CD4-positive, alpha-beta T cell (primary cell): ENCODE results near the gene GALE. TPM values are rescaled to one million over a fixed set of nuclear protein-coding genes. Genes with fewer than 3 reads are reported as not detected.

Experiments
- ATAC-seq: fragments of 200-7000 bp; cut with Tn5 transposase; one replicate; pipeline ENCODE4 v1.10.0; 2022; ENCODE audit warnings: mild to moderate bottlenecking; ENCODE audit not compliant: poor library complexity
- CTCF ChIA-PET: fragments of 350-600 bp; sonication (Branson Sonifier 250); formaldehyde crosslinking; loops from one replicate; lab custom pipeline; 2021; ENCODE audit warnings: antibody characterized with exemption, inconsistent platforms; lab: Charles Lee
- POLR2A ChIA-PET: fragments of 350-600 bp; sonication (Branson Sonifier 250); formaldehyde crosslinking; loops from one replicate; lab custom pipeline; 2021; ENCODE audit warnings: antibody characterized with exemption, inconsistent platforms; lab: Charles Lee
- DNase-seq, 14 experiments: peaks; one replicate each; pipeline ENCODE4 v3.0.0-alpha.2; 2013 to 2020; ENCODE audit warnings: mixed read lengths in 2 of 14
- H3K27ac ChIP-seq, 2 donors: one replicate each; pipeline versions ENCODE4 v1.5.1 to v1.7.0; 2013; ENCODE audit warnings: low read length in 2 of 2, low read depth in 1 of 2, mild to moderate bottlenecking in 1 of 2
- H3K27me3 ChIP-seq, 2 experiments: 1 replicate in 1 of 2; 2 replicates in 1 of 2; pipeline versions ENCODE4 v1.6.1 to v1.7.0; 2013; ENCODE audit warnings: low read length in 2 of 2, control low read depth in 1 of 2, mild to moderate bottlenecking in 1 of 2, moderate library complexity in 1 of 2; ENCODE audit not compliant: insufficient read depth in 2 of 2, control insufficient read depth in 1 of 2
- H3K36me3 ChIP-seq: one replicate; pipeline ENCODE4 v1.6.1; 2013; ENCODE audit warnings: low read length, control low read depth; ENCODE audit not compliant: insufficient read depth
- H3K4me1 ChIP-seq: one replicate; pipeline ENCODE4 v1.6.1; 2013; ENCODE audit warnings: low read length, control low read depth; ENCODE audit not compliant: insufficient read depth
- H3K4me3 ChIP-seq: one replicate; pipeline ENCODE4 v1.5.1; 2013; ENCODE audit warnings: mild to moderate bottlenecking, low read length, moderate library complexity
- H3K9me3 ChIP-seq, 2 experiments: 1 replicate in 1 of 2; 2 replicates in 1 of 2; pipeline versions ENCODE4 v1.6.1 to v1.7.0; 2013; ENCODE audit warnings: low read length in 2 of 2, mild to moderate bottlenecking in 2 of 2, control low read depth in 1 of 2, moderate library complexity in 1 of 2; ENCODE audit not compliant: control insufficient read depth in 1 of 2, insufficient read depth in 1 of 2
- H3K27ac Mint-ChIP-seq: one replicate; pipeline ENCODE4 v1.8.0; 2020; ENCODE audit warnings: mixed read lengths
- H3K27me3 Mint-ChIP-seq: one replicate; pipeline ENCODE4 v1.8.0; 2021; ENCODE audit warnings: mixed read lengths
- H3K36me3 Mint-ChIP-seq: one replicate; pipeline ENCODE4 v1.8.0; 2021; ENCODE audit warnings: low read depth, mixed read lengths
- H3K4me1 Mint-ChIP-seq: one replicate; pipeline ENCODE4 v1.8.0; 2021; ENCODE audit warnings: low read depth, mixed read lengths
- H3K4me3 Mint-ChIP-seq: one replicate; pipeline ENCODE4 v1.8.0; 2020; ENCODE audit warnings: mild to moderate bottlenecking, mixed read lengths
- H3K9me3 Mint-ChIP-seq: one replicate; pipeline ENCODE4 v1.8.0; 2020; ENCODE audit warnings: mixed read lengths
- intact Hi-C, 2 experiments: fragments of 100-400 bp; cut with DNase I in 1 of 2; cut with micrococcal nuclease in 1 of 2; formaldehyde crosslinking; loops; one replicate each; pipeline versions ENCODE4 v1.15.1 to v1.9.0; 2023 to 2025; cut with DNase I, micrococcal nuclease
- total RNA-seq, 174 experiments: library from RNA in 2 of 174; stranded (reverse) in 2 of 174; gene quantifications; one replicate each; pipeline ENCODE4 v1.2.3 and lab custom pipeline; 2021 to 2026
- TF ChIP-seq, protein P1 (sequence below): fragments of 200-600 bp; IDR thresholded peaks from one replicate; pipeline ENCODE4 v1.8.0; 2022; ENCODE audit warnings: antibody characterized with exemption, mild to moderate bottlenecking

The GALE gene
- total RNA-seq, 2 experiments from 2014 or later, result 5.4 to 6.9 TPM

DNA sequence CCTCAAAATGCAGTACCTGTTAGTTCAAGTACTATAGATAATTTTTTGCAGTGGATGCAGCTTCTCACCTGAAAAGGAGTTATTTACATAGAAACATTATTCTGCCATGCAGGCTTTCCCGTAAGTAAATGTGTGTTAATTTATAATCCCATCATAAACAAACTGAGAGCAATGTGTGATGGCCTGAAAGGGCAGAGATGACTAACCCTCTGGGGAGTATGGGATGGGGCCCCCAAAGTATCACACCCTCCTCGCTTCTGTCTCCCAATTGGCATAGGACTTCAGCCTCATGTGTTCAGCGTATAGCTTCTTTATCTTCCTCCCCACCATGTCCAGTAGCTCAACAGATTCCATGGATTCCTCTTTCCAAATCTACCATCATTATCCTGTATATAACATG, 17.1 kb upstream of the GALE start:
- no peaks in the 10 kb centered on the region for H3K4me1 Mint-ChIP-seq
- no peak overlapping the region for H3K27ac ChIP-seq
- no peak for ATAC-seq
- H3K4me3 ChIP-seq, result no peak overlapping the region
- no peaks in the 10 kb centered on the region for H3K9me3 Mint-ChIP-seq
- intact Hi-C loops, result no loop called here
- H3K36me3 Mint-ChIP-seq, result peaks cover 53% of the 10 kb centered on the region
- H3K4me1 ChIP-seq, result no peaks in the 10 kb centered on the region
- H3K36me3 ChIP-seq, result peaks cover 48% of the 10 kb centered on the region
- no peaks in the 10 kb centered on the region for H3K9me3 ChIP-seq
- DNase-seq, result no peak
- no peak overlapping the region for H3K4me3 Mint-ChIP-seq
- ChIA-PET CTCF (no interaction called here), POLR2A (no interaction called here)
- H3K27ac Mint-ChIP-seq, result no peak overlapping the region
- H3K27me3 ChIP-seq, result no peaks in the 10 kb centered on the region
- H3K27me3 Mint-ChIP-seq, result no peaks in the 10 kb centered on the region
- TF ChIP-seq, protein P1, sequence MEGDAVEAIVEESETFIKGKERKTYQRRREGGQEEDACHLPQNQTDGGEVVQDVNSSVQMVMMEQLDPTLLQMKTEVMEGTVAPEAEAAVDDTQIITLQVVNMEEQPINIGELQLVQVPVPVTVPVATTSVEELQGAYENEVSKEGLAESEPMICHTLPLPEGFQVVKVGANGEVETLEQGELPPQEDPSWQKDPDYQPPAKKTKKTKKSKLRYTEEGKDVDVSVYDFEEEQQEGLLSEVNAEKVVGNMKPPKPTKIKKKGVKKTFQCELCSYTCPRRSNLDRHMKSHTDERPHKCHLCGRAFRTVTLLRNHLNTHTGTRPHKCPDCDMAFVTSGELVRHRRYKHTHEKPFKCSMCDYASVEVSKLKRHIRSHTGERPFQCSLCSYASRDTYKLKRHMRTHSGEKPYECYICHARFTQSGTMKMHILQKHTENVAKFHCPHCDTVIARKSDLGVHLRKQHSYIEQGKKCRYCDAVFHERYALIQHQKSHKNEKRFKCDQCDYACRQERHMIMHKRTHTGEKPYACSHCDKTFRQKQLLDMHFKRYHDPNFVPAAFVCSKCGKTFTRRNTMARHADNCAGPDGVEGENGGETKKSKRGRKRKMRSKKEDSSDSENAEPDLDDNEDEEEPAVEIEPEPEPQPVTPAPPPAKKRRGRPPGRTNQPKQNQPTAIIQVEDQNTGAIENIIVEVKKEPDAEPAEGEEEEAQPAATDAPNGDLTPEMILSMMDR, result no peak

DNA sequence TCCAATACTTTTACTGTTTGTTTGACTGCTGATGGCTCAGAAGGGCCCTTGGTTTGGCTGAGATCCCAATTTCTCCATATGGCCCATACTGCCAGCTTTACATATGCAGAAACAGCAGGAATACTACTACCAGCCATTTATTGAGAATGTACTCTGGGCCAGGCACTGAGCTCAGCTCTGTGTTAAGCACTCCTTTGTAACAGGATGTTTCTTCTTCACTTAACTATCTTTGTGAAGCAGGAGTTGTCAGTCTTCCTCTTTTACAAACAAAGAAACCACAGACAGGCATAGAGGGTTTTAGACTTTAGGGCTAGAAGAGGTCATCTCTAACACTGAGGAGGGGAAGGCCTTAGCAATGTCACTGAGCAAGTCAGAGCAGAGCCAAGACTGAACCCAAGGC, 16.4 kb upstream of the GALE start:
- ChIA-PET CTCF (no interaction called here), POLR2A (no interaction called here)
- ATAC-seq (no peak), DNase-seq (no peak)
- Histone ChIP-seq H3K4me1 (no peaks in the 10 kb centered on the region), H3K36me3 (peaks cover 55% of the 10 kb centered on the region), H3K4me3 (no peak overlapping the region), H3K27ac (no peak overlapping the region), H3K27me3 (no peaks in the 10 kb centered on the region), H3K9me3 (no peaks in the 10 kb centered on the region)
- Mint-ChIP-seq H3K27ac (no peak overlapping the region), H3K27me3 (no peaks in the 10 kb centered on the region), H3K4me1 (no peaks in the 10 kb centered on the region), H3K4me3 (no peak overlapping the region), H3K36me3 (peaks cover 61% of the 10 kb centered on the region), H3K9me3 (no peaks in the 10 kb centered on the region)
- TF ChIP-seq, protein P1, result no peak
- intact Hi-C loops, result no loop called here

DNA sequence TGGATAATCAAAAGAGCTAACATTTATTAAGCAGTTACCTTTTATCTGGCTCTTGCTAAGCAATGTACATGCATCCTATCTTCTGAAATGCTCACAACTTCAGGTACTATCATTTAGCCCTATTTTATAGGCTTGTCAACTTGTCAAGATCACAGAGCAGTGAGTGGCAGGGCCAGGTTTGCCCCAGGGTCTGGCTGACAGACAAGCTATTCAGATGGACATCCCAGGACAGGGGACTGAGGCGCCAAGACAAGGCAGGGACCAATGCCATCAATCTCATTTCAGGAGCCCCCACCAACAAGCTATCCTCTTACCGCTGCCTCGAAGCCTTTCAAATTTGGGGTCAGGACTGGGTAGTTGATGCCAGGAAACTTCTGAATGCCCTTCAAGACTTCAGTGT, 15.8 kb upstream of the GALE start:
- ChIA-PET CTCF (no interaction called here), POLR2A (no interaction called here)
- Histone ChIP-seq H3K27ac (no peak overlapping the region), H3K9me3 (no peaks in the 10 kb centered on the region), H3K27me3 (no peaks in the 10 kb centered on the region), H3K4me3 (no peak overlapping the region), H3K4me1 (no peaks in the 10 kb centered on the region), H3K36me3 (peaks cover 55% of the 10 kb centered on the region)
- Mint-ChIP-seq H3K36me3 (peaks cover 66% of the 10 kb centered on the region), H3K27me3 (no peaks in the 10 kb centered on the region), H3K9me3 (no peaks in the 10 kb centered on the region), H3K4me3 (no peak overlapping the region), H3K27ac (no peak overlapping the region), H3K4me1 (no peaks in the 10 kb centered on the region)
- TF ChIP-seq, protein P1, result no peak
- intact Hi-C loops, result no loop called here
- ATAC-seq (no peak), DNase-seq (no peak)
